Fibroblast of gingiva (primary cell): Measurements from ENCODE around the gene CXCL8.
A peak's percentile ranks its signal among the peaks of the same experiment; 100 is the strongest.
"Not testable (repeated sequence)": the region's sequence is repeated elsewhere in the genome, so short reads cannot be mapped to it uniquely, and the experiment has no call there.

ENCODE experiments used
- DNase-seq: peaks from one replicate; pipeline ENCODE4 v3.0.0-alpha.2; 2011; ENCODE audit warnings: low read depth

The CXCL8 gene

DNA sequence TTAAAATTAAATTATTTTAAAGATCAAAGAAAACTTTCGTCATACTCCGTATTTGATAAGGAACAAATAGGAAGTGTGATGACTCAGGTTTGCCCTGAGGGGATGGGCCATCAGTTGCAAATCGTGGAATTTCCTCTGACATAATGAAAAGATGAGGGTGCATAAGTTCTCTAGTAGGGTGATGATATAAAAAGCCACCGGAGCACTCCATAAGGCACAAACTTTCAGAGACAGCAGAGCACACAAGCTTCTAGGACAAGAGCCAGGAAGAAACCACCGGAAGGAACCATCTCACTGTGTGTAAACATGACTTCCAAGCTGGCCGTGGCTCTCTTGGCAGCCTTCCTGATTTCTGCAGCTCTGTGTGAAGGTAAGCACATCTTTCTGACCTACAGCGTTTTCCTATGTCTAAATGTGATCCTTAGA lies at the start of gene CXCL8:
Gene CXCL8, plus strand, starts transcription at position 217 of the 426 bp plus-strand sequence. Its CDS starts 90 bp downstream, at position 307.
- peak; percentile 84 for DNase-seq

DNA sequence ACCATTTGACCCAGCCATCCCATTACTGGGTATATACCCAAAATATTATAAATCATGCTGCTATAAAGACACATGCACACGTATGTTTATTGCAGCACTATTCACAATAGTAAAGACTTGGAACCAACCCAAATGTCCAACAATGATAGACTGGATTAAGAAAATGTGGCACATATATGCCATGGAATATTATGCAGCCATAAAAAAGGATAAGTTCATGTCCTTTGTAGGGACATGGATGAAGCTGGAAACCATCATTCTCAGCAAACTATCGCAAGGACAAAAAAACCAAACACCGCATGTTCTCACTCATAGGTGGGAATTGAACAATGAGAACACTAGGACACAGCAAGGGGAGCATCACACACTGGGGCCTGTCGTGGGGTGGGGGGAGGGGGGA lies 49.2 kb upstream of the CXCL8 start:
- DNase-seq = not testable (repeated sequence)

DNA sequence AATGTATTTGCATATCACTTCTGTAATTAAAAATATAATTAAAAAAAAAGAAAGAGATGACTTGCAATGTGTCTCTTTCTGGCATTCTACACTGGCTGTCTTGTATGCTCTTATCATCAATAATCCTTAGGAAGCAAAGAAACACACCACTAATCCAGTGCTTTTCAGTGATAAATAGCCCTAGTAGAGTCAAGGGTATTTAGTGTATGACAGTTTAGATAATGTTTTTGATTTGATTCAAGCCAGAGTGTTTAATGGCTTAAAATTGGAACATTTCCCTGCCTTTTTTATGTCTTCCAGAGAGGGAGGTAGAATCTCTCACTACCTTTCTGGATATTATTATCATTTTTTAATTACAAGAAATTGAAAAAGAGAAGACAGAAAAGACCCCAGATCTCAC lies 48.6 kb upstream of the CXCL8 start:
- DNase-seq = no peak

DNA sequence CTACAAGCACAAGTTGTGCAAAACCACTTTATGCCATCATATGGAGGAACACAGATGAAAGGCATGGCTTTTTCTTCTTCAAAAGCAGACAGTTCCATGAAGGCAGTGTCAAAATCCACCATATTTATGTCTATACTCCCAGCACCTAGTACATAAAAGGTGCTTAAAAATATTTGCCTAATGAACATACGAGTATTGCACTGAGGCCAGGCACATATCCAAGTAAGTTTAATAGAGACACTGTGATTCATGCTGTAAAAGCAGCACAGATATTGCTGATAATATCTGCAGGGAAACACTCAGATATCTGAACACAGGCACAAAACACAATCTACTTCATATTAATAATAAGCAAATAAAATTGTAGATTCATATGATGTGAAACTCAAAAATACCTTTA lies 48.1 kb upstream of the CXCL8 start:
- no peak for DNase-seq

DNA sequence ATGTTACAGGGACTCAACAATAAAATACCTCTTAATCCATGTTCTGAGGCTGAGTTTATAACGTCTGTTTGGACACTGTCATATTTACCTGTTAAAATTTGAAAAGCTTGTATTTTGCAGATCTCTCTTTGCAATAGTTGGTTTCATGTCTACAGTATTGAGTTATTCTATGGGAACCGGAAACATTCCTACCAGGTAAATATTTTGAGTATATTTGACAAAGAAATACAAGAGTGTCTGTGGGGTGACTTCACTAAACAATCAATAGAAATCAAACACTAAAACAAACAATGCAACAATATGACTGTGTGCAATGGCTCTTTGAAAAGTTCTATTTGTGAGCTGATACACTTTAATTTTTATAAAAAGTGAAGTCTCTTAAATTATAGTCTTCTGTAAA lies 47.7 kb upstream of the CXCL8 start:
- DNase-seq = no peak

DNA sequence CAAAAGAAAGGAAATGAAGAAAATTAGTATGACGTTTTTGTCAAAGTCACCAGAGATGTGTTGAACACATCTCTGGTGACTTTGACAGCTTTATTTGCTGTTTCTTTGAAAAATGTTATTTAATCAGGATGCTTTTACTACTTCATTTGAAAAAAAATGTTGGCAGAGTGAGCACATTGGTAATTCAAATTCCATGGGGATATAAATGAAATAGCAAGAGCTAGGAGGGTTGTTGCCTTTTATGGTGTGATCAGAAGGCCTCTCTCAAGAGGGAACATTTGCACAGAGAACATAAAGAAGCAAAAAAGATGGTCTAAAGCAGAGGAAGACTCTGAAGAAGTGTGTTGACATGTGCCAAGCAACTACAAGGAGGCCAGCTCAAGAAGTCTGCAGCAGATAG lies 46.6 kb upstream of the CXCL8 start:
- DNase-seq = no peak

DNA sequence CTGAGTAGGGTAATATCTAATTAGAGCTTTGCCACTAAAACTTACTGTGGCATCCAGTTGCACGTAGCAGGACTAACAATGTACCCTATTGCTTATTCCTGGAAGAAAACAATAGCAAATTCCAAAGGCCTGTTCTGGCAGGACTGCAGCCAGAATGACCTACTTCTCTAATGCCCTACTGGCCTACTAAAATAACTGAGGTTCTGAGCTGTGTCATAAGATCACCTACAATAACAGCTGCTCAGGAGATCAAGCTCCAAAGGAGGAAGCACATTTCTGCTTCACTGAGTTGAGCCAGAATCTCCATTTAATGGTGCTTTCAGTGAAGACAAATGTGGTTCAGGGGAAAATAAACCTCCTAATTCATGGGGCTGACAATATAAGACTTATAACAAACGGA lies 42.2 kb upstream of the CXCL8 start:
- DNase-seq = peak; percentile 67

DNA sequence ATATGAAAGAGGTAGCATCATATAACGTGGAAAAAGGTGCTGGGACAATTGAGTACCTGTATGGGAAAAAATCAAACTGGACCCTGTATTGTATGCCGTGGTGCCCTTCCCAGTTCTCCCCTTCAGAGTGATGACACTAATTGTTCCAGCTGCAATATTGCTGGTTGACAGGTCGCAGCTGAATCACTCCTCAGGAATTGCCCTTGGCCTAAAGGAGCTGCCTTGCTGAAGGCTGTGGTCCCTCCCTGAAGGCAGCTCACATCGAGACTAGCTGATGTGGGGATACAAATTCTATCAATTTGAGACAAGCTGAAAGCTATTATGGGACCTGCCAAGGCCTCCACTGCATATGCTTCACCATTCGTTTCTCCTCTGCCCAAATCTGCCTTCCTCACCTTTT lies 39.3 kb upstream of the CXCL8 start:
- no peak for DNase-seq

DNA sequence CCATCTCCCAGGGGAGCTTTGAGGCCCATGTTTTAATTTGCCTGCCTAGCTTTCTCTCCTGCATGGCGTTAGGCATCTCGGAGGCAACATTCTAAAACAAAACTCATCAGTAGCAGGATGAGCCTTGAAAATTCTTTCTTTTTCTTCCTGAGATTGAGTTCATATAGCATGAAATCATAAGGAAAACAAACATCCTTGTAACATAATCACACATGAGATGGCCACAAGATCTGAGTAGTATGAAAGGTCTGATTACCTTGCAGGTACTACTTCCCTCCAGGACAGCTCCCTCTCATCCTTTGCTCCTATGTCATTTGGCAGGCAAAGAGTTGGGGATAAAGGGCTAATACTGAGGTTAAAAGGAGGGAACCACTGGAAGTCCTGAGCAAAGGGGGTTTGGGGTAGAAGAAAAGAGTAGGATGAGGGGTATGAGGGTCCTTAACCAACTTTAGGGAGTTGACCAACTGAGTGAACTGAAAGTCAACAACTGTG lies 37.5 kb upstream of the CXCL8 start:
- no peak for DNase-seq

DNA sequence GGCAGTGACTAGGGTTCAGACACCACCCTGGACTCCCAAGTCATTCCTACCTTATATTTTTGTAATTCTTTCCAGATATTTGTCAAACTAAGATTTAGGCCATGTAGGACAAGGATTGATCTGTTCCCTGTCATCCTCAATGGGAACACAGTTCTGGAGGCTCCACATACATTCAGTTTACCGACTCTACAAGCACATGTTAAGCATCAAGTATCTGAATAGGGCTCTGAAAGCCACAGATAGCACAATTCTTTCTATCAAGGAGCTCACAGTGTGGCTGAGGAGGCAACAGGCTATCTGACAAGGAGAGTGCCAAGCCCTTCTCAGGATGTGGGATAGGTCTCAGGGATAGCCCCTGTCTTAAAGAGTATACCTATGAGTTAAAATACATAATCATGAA lies 37.0 kb upstream of the CXCL8 start:
- no peak for DNase-seq

DNA sequence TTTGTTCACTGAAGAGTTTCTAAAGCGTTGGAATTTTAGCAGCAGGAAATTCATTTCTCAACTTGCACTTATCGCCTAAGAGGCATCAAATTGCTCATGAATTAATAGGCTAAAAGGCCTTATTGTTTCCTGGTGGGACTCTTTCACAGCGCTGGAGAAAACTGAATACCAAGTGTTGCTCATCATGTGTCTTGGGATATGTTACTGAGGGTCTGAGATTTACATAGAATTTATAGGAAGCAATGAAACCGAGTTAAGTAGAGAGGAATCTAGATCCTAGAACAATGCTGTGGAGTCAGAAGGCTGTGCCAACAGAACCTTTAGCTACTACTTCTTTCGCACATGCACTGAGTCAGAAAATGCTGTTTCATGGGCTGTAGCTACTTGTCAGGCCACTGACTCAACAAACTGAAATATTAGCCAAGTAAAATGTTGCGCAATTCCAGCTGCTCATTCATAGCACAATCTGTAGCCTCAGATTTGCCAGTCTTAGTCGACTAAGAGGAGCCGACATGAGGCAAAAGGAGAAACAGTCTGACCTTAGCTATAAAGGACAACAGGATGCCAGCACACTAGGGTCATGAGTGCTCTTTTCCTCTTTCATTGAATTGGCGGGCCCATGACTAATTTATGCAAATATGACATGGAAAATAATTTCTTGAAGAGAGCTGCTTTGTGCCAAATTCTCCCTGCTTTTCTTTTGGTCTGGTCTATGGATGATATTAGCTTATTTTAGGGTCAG lies 35.9 kb upstream of the CXCL8 start:
- DNase-seq = peak; percentile 99

DNA sequence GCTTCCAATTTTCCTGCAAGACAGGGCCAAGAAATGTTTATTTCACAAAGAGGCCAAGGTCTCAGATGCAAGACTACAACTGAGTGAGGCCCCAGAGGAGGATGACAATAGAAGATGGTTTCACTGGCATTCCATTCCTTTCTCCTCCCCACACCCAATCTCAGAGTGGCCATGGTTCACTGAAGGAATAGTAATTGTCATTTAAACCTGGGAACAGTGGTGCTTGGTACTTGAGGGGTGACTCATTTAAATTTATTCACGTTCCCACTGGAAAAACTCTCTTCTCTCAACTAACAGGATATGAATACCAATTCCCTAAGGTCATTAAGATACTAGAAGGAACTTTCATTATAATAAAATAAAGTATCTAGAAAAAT lies 35.3 kb upstream of the CXCL8 start:
- peak; percentile 60 for DNase-seq

DNA sequence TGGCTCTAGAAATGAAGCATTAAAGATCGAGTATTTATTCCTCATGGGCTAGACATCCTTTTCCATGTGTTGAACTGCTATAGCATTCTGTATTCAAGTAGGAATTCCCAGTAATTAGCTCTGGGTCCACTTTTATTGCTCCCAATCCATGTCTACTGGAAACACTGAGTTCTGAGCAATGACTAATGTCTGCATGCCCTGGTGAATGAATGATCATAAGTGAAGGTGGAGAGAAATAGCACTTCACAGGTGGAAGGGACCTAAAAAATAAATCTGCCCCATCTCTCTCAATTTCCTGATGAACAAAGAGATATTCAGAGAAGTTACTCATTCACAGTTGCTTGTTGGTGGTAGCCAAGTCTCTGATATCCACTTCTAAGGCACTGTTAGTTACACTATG lies 34.6 kb upstream of the CXCL8 start:
- DNase-seq = no peak

DNA sequence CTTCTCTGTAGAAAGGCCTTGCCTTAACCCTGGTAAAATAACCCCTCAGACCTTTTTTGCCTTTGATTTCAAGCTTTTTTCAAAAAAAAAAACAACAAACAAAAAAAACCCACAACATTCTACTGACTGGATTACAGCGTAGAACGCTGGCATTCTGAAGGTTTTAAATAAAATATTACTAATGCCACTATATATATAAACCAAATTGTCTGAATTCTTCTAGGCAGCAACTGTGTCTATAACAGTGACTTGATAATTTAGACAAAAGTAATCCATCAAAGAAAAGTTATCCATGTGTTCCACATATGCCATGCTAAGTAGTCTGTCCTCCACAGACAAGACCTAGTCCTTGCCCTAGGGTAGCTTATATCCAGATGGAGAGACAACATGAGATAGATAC lies 33.6 kb upstream of the CXCL8 start:
- no peak for DNase-seq

DNA sequence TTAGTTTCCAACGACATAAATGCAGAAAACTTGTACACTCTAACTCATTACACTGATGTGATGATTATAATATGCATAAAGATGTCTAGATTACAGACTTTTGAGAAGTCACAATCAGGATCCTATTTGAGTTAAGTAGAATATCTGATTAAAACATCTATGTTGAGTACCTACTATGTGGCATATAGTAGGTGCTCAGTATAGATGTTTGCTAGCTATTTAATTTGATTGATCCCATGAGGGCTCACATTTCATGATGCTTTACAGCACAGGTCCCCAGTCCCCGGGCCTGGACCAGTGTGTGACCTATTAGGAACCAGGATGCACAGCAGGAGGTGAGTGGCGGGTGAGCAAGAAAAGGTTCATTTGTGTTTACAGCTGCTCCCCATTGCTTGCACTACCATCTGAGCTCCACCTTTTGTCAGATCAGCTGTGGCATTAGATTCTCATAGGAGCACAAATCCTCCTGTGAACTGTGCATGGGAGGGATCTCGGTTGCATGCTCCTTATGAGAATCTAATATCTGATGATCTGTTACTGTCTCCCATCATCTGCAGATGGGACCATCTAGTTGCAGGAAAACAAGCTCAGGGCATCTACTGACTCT lies 33.0 kb upstream of the CXCL8 start:
- DNase-seq = no peak

DNA sequence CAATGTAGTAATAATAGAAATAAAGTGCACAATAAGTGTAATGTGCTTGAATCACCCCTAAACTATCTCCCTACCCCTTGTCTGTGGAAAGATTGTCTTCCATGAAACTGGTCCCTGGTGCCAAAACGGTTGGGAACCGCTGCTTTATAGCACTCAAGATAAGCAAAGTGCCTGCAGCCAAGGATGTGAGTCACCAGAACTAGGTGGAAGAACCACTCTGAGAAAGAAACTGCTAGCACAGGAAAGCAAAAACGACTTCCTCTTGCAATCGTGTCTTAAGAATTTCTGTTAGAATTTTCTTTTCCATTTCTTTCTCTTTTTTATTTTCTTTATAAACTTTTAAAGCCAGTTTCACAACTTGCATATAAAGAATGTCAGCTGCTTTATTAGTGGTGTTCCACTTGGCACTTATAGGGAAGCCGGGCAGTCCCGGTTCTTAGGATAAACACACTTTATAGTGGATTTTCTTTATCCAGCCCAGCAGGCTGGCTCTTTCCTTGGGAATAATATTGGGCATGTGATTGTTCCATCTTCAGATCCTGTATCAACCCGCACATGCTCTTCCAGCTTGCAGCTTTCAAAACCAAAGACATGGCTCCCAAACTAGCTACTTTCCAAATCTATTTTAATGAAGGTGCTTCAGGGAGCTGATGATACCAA lies 32.3 kb upstream of the CXCL8 start:
- peak; percentile 58 for DNase-seq

DNA sequence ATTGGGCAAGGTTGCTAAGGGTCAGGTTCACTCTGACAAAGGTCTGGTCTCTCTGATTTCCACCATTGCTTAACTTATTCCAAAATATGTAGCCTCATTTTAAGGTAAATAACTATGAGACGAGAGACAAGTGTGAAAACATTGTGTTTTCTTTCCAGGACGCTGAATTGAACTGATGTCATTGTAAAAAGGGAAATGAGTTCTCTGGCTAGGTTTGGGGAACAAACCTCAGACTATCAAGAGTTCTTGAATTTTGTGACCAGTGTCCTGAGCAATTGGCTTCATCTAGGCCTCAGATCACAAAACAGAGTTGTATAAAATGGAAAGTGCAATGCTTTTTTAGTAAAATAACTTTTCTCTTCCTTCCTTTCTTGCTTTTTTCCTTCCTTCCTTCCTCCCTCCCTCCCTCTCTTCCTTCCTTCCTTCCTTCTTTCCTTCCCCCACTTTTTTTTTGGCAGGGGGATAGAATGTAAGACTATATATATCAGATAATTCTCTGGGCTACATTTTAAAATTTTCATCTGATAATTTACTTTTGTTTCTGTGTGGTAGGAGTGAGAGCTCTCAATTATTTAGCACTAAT lies 30.8 kb upstream of the CXCL8 start:
- DNase-seq = no peak

DNA sequence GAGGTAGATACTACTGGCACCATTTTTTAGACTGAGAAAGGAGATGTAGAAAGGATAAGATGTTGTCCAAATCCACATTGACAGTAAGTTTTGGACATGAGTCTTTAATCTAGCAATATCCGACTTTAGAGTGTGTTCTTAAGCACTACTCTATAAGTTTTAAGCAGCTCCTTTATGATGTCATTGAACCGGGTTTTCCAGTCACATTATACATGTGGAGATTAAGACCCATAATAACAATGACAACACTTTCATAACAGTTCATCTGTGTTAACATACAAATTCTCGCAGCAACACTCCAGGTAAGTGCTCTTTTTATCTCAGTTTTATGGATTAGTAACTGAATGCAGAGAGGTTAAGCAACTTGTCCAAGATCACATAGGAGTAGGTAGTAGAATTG lies 30.3 kb upstream of the CXCL8 start:
- DNase-seq = no peak

DNA sequence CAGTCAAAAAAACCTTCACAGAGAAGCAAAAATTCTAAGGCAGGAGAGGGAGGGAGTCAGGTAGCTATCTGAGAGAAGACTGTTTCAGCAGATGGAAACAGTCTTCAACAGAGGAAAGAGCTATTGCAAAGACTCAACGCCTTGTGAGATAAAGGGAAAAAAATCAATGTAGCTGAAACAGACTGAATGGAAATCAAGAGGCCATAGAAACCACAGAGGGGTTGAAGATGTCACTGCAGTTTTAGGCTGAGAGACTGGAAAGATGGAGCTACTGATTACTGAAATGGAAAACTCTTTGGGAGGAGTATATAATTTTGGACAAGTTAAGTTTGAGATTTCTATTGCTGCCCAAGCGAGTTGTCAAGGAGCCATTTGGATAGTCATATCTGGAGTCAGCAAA lies 28.4 kb upstream of the CXCL8 start:
- no peak for DNase-seq

DNA sequence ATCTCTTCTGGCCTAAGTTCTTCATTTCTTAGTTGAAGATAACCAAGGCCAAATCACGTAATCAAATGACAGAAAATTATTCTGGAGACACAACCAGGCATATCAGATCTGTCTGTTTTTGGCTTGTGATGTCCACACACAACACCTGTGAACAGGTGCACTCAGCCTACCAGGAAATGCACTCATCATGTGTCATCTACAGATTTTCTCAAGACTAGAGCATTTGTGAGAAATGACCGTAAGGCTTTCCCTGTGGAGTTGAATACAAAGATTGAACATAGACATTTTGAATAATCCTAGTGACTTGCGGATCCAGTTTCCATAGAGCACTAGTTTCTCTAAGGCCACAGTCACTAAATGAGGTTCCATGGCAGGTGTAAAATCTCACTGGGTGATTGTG lies 26.7 kb upstream of the CXCL8 start:
- no peak for DNase-seq

DNA sequence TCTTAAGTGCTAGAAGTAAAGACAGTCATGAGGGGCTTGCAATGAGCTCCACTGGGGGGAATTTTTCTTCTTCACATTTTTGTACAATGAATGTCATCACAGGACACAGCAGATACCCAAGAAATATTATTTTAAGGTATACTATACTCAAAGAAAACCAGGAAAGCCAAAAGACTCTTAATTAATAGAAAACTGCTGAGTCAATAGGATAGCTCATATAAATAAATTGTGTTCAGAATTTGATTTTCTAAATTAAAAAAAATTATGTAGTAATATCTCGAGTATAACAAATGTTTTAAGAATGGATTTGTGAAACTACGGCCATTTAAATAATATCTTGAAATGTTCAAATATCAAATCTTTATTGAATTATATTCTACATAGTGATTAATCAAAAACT lies 25.7 kb upstream of the CXCL8 start:
- DNase-seq = no peak

DNA sequence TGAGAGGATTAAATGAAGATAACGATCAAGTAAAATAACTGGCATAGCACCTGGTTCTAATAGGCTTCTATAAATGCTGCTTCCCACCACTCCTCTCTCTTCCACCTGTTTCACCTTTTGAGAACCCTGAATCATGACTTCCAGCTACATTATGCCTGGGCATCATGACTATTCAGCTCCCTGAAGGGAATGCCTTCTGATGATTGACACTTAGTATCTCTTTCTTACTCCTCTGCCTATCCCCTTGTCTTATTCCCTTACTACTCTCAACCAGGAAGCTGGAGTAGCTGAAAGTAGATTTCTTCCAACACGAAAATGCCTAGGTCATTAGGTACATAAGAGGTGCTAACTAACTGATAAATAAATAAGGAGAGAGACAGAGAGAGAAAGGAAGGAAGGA lies 24.7 kb upstream of the CXCL8 start:
- DNase-seq = no peak
